T-helper 9 cell (primary cell): ENCODE measurements around the gene TBATA.

Source experiments
- DNase-seq: peaks from one replicate; pipeline ENCODE4 v3.0.0-alpha.2; 2020

The TBATA gene

DNA sequence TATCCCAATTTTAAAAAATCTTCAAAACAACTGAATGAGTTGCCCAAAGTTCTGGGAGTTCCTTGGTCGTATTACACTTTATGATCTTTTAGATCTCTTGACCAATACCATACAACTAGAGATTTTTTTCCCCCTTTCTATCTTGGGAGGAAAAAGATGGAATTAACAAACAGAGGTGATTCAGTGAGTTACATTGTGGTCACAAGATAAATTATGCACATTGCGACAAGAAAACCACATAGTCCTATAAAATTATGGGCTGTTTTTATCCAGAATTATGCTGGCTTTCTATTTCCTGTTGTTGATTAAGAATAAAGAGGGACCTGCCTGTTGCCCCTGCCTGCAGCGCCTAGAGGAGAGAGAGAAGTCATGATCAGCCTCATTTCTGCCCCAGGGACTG, 22.4 kb upstream of the TBATA start:
- no peak for DNase-seq

DNA sequence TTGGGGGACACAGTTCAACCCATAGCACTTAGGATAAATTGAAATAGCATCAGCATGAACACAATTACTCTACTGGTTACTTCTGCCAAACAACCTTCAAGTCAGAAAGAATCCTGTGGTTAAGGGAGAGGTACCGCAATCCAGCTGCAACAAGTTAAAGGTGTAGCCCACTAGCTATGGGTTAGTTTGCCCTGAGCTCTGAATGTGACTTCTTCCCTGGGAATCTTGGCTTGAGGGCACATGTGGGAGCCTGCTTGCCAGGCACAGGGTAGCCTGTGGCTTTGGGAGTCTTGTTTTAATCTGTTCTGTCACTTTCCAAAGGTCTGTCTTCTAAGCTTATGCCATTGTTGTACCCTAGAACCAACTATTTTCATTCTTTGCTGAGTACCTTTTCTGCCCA, 21.7 kb upstream of the TBATA start:
- DNase-seq, result no peak

DNA sequence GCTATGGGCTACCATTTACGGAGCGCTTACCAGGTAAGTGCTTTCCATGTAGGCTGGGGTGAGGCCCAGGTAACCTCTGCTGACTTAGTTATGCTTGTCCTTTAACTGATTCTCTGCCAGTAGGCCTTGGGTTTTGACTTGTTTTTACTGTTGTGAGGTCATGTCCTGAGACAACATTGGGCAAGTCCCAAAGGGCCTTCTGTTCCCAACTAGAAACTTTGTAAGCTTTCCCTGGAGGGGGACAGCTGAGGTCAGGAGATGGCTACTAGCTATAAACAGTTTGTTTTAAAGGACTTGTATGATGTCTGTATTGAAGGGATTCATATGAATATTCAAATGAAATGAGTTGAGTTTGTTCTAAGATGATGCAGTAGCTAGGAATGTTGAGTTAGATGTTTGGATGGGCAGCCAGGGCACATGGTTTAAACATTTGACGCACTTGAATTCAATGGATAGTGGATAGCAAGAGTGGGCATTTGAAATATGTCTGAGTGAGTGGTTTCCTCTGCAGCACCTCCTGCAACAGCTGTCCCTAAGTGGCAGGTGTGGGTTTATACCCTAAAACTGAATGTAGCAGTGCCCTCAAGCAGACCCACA, 20.5 kb upstream of the TBATA start:
- DNase-seq, result no peak

DNA sequence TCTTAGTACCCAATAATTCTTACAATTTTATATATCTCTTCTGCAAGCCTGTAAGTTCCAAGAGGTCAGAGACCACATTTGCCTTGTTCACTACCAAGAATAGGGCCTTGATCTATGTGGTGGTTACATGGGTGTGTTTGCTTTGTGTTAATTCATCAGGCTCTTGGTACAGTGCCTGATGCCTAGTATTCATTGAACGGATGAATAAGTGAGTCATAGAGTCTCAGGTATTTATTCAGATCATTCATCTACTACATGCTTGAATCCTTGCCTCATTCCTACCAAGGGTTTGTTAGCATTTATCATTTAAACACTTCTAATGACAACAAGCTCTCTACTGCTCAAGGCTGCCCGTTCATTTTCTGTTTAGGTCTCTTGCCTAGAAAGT, 19.2 kb upstream of the TBATA start:
- no peak for DNase-seq

DNA sequence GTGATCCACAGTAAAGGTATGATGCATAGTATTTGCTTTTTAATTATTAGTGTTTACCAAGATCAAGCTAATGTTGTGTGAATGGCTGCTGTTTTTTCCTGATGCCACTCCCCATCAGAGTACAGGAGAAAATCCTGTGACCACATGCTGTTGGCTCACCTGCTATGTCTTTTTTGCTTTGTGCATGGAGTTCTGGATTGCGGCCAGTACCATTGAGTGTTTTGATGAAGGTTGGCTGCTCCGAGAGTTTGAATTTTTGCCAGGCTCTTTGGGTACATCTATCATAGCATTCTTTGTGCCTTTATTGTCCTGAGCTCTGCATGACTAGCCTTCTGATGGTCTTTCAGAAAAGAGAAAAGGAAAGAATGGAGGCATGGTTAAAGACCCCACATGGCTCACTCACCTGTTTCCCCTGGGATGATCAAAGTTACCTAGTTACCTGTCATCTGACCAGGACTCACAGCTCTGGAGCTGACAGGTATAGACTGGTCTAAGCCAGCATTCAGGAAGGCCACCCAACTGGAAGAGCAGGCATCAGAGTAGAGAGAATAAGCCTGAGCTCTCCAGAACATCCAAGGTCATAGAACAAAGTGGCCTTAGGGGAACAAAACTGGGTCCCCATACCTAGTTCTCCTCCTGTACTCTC, 18.7 kb upstream of the TBATA start:
- DNase-seq, result no peak

DNA sequence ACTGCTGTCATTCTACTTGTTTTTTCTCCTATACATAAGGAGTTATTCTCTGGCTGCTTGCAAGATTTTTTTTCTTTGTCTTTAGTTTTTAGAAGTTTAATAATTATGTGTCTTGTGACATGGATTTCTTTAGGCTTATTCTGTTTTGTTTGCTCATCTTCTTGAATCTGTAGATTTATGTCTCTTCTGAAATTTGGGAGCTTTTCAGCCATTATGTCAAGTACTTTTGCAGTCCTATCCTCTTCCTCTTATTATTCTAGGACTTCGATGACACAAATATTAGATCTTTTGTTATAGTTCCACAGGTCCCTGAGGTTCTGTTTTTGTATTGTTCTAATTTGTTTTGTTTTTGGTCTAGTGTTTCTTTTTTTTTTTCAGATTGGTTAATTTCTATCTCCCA, 16.7 kb upstream of the TBATA start:
- no peak for DNase-seq

DNA sequence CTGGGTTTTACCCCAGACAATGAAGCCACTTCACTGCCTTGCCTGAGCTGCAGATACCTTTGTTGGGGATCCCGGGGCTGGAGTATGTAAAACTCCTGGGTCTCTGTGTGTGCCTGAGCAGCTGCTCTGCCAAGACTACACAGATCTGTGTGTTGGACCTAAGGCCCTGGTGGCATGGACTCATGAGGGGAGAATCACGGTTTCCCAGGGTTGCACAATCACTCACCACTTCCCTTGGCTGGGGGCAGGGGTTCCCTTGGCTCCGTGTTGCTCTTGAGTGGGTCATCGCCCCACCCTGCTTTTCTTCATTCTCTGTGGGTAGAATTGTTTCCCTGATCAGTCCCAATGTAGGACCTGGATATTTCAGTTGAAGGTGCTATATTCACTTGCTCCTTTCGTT, 13.9 kb upstream of the TBATA start:
- no peak for DNase-seq

DNA sequence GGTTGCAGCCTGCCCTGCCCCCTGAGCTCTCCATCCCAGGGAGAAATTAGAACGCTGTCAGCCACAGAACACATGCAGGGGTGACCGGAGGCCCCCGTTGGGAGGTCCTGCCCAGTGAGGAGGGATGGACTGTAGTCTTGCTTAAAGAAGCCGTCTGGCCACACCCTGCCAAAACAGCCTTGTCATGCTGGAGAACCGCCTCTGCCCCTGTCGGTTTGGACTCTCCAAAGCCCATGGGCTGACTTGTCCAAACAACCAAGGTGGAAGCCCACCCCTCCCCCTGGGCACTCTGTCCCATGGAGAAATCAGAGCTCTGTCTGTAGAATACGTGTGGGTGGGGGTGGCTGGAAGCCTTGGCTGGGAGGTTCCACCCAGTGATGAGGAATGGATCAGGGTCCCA, 12.7 kb upstream of the TBATA start:
- DNase-seq, result no peak

DNA sequence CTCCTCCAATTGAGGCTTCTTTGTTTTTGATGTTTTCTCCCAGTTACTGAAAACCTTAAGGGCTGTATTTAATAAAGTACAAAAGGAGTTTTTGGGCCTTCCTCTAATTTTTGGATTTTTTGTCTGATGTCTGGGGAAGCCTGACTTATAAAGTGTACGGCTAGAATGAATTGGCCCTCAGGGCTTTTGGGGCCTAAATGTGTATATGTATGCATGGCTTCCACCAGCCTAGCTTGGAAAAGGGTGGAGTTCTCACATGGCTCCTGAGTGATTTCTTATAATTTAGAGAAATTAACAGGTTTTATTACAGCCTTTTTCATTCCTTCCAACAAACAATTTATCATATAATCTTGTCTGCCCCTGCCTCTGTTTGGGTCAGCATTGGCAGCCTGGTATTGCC, 10.4 kb upstream of the TBATA start:
- no peak for DNase-seq

DNA sequence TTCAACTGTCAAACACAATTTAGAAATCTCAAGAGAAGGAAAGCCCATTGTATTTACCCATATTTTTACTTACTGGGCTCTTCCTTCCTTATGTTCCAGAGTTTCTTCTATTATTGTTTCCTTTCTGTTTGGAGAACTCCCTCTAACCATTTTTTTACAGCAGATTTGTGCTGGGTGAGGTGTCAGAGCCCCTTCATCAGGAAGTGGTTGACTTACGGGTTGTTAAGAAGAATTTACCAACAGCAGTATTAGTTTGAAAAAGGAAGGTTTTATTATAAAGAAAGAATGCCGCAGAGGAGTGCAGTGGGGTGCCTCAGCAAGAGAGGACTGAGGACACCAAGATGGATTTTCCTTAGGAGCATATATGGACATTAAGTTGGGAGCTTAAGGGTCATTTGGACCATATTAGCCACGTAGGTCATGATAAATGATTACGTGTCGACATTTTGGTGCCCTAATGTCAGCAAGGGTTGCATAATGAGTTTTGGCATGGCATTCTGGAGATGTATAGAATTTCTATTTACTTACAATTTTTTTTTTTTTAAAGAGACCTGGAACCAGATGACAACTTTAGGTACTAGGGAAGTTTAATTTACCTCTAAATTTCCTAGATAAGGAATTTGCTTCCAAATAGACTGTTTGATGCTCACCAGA, 6.3 kb upstream of the TBATA start:
- no peak for DNase-seq

DNA sequence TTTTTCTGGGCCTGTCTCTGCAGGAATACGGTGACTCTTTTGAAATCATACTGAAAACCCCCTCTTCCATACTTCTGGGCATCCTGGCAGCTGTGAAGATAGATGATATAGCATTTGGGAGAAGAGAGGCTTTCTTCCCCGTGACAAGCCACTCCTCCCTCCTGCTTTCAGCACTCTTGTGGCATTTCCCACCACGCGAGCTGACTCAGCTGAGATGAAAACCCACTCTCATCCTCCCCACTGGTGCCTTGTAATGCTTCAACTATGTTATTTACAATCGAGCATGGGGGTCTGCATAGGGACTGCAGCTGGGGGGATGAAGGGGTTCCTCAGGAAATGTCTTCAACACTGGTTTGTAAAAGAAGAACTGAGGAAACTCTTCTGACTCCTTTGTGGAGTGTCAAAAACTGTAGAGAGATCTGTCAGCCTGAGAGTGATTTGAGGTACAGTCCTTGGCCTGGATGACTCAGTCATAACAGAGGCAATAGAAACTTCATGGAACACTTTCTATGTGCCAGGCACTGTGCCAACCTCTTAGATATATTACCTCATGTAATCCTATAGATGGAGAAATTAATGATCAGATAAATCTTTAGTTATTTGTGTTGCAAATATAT, 1.7 kb upstream of the TBATA start:
- DNase-seq, result no peak

DNA sequence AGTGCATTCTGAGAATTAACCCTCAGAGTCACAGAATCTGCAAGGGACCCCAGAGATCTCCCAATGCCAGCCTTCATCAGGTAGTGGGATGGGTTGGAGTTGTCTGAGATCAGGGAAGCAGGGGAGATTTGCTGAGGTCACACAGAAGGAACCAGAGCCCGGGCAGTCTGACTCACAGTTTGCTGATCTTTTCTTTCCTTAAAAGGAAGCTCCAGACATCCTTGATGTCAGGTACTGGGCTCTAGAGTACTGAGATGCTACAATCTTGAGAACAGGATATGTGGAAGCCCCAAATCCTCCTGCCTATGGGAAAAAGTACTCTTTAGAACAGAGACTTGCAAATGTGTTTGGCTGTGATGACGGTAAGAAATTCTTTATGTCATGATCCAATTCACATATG, 706 bp downstream of the TBATA start:
- no peak for DNase-seq

DNA sequence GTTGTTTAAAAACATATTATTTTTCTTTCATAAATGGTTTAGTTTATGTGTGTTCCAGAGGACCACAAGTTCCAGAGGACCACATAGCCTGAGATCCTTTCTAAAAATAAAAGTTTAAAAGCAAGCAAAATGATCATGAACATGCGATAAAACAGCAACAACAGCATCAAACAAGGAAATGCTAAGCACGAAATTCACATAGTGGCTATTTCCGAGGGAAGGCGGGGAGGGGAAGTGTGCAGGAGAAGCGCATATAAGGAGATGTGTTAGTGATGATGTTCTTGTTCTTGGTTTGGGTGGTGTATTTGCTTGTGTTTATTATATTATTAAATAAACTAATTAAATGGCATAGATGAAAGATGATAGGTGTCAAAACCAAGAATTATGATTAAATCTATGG, 1.2 kb downstream of the TBATA start:
- DNase-seq, result no peak

DNA sequence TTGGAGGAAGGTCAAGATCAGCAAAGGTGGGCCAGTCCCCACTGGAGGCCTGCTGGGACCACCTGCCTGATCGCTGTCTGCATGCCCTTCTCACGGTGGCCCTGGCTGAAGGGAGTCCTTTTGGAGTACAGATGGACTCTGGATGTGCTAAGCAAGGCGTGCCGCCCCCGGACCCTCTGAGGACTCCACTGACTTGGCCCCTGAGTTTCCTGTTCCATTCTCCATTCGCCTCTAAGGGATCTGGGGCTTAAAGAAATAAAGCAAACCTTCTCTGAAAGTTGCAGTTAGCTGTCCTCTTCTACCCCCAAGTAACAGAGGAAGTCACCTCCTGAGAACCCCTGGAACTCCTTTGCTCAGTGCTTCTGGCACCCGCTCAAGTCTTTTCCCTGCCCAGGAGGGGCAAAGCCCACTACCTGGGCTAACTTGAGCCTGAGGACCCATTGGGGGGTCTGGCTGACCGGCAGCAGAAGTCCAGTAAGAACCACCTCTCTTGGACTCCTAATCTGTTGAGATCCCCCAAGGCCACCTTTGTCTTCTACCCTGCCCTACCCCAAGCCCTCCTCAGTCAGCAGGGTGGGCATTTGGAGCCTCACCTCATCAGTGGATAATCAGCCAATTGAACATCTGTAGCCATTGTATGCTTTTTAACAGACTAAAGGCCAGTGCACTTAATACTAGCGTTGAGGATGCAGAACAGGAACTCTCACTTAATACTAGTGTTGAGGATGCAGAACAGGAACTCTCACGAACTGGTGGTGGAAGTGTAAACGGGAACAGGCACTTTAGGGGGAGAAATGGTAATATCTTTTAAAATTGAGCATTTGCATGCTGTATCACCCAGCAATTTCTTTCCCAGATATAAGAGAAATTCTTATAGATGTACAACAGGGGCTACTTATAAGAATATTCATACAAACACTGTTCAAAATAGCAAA, 2.2 kb downstream of the TBATA start:
- no peak for DNase-seq

DNA sequence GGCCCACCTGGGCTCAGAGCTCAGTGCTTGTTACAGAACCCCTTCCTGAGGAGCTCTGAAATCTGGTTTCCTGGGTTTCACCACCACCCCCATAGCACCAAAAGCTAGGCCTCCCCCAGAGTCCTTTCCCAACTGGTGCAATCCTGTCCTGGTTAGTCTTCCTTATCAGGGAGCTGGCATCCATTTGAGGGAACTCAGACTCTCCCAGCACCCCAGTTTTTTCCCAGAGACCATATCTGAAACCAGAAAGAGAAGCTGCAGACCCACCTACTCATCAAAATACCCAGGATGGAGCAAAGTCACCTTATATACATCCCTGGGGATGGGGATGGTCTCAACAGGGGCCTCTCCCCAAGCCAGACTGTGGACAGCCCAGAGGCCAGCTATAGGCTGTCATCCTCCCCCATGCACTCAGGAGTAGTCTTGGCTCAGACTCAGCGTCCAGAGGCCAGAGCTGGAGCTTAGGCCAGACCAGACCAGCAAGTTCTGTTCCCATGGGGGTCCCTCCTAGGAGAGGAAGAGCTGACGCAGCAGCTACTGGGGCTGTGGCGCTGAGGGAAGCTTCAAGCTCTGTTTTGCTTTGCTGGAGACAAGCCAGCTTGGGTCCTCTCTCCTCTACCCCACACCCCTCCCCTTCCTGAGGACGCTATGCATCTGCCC, 3.0 kb downstream of the TBATA start:
- no peak for DNase-seq

DNA sequence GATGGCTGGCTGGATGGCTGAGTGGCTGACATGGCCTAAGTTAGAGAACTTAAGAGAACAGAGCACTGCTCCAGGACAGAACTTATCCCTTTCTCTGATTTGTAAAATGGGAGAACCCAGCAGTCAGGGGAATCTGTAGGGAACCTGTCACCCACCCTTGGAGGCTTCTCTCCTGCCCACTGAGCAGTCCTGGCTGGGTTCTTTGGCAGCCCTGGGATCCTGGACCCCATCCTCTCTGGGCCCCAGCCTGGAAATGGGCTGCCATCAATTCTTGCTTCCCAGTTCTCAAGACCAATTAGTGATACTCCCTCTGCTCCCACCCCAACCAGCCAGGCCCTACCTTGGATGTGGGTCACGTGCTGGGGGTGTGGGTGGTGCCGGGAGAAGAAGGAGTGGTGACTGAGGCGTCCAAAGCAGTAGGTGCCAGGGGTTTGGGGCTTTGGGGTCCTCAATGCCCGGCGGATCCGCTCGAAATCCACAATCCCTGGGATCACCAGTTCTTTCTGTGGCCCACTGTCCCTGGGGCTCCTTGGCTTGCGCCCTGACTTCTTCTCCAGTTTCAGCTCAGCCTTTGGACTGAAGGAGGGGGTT, 3.6 kb downstream of the TBATA start:
- no peak for DNase-seq

DNA sequence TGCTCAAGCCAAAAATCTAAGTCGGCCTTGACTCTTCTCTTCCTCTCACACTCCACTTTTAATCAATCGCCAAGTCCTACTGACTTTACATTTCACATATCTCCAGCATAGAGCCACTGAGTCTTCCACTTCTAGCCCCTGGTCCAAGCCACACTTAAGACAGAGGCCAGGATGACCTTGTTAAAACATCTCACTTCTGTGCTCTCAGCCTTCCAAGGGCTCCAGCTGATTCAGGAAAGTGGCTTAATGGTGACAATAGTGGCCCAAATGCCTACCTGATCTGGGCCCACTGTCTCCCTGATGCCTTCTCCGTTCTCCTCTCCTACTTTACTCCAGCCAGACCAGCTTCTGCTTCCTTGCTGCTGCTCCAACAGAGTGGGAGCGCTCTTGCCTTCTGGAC, 4.4 kb downstream of the TBATA start:
- no peak for DNase-seq

DNA sequence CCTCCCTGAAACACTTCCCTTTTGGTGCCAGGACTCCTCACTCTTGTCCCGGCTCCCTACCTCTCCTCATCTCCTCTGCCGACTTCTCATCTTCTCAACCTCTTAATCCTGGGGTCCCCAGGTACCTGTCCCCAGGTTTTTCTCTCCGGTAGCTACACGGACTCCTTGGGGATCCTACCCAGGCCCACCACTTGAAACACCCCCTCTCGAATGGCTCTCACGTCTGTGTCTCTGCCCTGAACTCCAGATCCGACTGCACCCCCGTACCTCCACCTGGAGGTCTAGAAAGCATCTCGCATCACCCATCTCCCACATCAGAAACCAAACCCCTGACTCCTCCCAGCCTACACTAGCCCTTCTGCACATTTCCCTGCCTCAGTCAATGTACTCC, 4.8 kb downstream of the TBATA start:
- no peak for DNase-seq

DNA sequence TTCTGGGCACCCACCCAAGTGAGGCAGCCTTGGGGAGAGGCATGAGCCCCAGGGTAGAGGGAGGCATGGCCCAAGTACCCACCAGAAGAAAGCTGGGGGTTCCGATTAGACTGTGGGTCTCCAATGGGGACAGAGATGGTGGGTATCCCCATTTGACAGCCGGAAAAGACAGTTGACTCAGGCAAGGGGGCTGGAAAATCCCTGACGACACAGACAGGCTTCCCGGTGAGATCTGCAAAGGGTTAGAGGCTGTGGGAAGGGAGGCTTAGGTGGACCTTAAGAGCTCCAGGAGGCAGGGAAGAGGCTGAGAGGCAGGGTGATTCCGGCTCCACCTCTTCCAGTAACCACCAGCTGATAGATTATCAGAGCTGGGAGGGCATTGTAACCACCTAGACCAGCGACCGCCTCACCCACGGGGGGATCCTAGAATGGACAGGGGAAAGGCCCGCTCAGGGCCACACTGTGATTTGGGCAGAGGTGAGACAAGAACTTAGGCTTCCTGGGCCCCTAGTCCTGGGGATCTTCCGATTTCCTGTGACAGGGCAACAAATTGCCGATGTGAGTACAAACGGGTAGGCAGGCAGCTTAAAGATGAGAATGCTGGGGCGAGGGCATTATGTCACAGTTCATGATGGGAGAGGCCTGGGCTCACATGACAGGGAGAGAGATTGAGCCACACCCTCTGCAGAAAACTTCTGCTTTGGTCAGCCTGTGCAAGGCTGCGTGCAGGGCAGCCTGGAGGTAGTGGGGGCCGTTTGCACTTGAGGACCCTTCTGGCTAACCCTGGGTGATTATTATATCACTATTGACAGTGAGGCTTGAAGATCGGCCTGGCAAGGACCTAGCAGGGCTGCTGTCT, 5.4 kb downstream of the TBATA start:
- no peak for DNase-seq

DNA sequence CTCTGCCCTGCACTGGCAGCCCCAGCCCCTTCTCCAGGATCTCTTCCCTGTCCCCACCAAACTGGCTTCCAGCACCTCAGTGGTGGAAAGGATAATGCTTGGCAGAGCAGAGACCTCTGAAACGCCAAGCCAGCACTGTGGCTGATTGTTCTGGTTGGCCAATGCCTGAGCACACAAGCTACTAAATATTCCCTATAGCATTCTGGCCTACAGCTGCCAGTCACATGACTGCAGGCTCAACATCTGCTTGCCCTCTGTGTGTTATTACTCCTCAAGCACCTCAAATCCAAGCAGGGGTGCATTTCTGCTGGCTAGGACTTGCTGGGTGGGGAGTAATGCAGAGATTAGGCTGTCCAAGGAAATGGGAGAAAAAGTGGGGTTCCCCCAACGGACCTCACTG, 6.1 kb downstream of the TBATA start:
- DNase-seq, result no peak

DNA sequence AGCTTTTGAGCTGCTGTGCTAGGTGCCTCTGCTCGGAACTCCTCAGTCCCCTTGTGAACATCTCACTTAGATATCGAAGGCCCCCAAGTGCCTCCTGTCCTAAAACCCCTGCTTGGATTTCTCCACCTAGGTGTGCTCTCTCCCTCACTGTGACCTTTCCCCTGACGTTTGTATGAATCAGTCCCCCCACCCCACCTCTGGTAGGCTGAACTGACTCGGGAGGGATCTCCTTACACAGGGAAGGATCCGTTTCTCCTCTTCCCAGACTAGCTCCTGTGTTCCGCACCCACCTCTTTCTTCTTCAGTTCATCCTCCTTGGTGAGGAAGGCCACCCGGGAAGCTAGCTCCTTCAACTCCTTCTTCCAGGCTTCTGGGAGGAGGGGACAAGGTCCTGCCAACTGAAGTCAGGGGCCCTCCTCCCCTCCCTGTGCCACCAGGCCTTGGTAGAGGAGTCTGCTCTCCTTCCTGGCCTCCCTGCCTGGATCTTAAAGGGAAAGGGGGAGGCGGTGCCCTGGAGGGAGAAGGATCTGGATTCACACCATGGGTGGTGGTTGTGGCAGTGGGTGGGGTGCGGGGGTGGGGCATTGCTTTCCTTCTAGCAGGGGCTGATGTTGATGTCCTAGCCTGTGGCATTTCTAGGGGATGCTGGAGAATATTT, 6.8 kb downstream of the TBATA start:
- DNase-seq, result no peak
